Peyer's patch (tissue), 4 donors: Measurements from ENCODE around the gene PGBD5.

ENCODE experiments used
- CTCF ChIP-seq, 6 experiments: fragments of 450-650 bp in 4 of 6; fragments of 200-600 bp in 2 of 6; sonication (generic) in 1 of 6; IDR thresholded peaks; one replicate each; pipeline ENCODE4 v1.5.1; 2017 to 2019; ENCODE audit warnings: antibody characterized with exemption in 6 of 6, mild to moderate bottlenecking in 3 of 6, moderate library complexity in 1 of 6
- POLR2A ChIP-seq, 2 donors: fragments of 450-650 bp; IDR thresholded peaks; one replicate each; pipeline ENCODE4 v1.5.1; 2017; ENCODE audit warnings: antibody characterized with exemption in 2 of 2, mild to moderate bottlenecking in 2 of 2, moderate library complexity in 2 of 2

- TF ChIP-seq CTCF (IDR thresholded peaks at IDR 0.05) (no peak), POLR2A (IDR thresholded peaks at IDR 0.05) (no peak)
Observed at GRCh38 chr1:230379462-230379861, 46.7 kb downstream of the PGBD5 start.
